Measurements from ENCODE around the gene CSNK1G2.

DNA sequence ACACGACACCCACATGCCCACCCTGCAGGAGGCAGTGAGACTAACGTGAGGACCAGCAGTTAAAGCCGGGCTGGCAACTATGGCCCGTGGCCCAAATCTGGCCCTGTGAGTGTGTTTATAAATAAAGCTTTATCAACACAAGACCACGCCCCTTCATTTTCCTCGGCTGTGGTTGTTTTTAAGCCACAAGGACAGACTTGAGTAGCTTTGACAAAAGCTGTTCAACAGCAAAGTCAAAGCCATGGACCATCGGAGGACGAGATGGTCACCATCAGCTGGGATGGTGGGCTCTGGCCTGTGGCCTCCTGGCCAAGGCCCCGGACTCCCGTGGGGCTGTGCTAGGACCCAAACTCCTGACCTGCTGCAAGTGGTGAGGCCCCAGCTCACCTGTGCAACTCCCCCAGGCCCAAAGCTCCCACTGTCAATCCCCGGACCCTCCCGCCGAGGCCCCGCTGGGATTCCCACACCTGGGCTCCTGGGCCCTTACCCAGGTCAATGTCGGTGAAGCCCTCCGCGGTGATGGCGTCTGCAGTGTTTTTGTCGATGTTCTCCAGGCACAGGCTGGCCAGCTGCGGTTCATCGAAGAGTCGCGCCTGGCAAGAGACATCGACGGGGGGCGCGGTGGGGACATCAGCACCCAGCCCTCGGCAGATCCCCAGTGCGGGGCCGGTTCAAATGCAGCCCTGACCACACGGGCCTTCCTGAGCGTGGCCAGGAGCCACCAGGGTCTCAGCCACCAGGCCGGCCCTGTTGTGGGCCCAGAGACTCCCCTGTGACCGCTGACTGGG is 49.5 kb downstream of the CSNK1G2 start:
- TF ChIP-seq, protein P1, sequence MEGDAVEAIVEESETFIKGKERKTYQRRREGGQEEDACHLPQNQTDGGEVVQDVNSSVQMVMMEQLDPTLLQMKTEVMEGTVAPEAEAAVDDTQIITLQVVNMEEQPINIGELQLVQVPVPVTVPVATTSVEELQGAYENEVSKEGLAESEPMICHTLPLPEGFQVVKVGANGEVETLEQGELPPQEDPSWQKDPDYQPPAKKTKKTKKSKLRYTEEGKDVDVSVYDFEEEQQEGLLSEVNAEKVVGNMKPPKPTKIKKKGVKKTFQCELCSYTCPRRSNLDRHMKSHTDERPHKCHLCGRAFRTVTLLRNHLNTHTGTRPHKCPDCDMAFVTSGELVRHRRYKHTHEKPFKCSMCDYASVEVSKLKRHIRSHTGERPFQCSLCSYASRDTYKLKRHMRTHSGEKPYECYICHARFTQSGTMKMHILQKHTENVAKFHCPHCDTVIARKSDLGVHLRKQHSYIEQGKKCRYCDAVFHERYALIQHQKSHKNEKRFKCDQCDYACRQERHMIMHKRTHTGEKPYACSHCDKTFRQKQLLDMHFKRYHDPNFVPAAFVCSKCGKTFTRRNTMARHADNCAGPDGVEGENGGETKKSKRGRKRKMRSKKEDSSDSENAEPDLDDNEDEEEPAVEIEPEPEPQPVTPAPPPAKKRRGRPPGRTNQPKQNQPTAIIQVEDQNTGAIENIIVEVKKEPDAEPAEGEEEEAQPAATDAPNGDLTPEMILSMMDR (conservative IDR thresholded peaks at IDR 0.05; ENCODE audit: low read depth in 2 of 2) = no peak
- TF ChIP-seq POLR2AphosphoS5 (IDR thresholded peaks at IDR 0.05; ENCODE audit: low read depth) (no peak), EZH2 (IDR thresholded peaks at IDR 0.05; ENCODE audit: low read depth, unreplicated experiment) (no peak), EZH2phosphoT487 (IDR thresholded peaks at IDR 0.05; ENCODE audit: unreplicated experiment) (no peak), CREB1 (CRISPR knock-in tag; IDR thresholded peaks at IDR 0.05; ENCODE audit: low read depth) (no peak), JUNB (IDR thresholded peaks at IDR 0.05; ENCODE audit: unreplicated experiment) (no peak), ZNF331 (CRISPR knock-in tag; IDR thresholded peaks at IDR 0.05; ENCODE audit: low read depth) (no peak), STAT1 (IDR thresholded peaks at IDR 0.05; ENCODE audit: unreplicated experiment) (no peak), ZNF114 (CRISPR knock-in tag; IDR thresholded peaks at IDR 0.05) (no peak), NANOG (IDR thresholded peaks at IDR 0.05; ENCODE audit: borderline replicate concordance) (no peak)
- TF ChIP-seq, protein P2, sequence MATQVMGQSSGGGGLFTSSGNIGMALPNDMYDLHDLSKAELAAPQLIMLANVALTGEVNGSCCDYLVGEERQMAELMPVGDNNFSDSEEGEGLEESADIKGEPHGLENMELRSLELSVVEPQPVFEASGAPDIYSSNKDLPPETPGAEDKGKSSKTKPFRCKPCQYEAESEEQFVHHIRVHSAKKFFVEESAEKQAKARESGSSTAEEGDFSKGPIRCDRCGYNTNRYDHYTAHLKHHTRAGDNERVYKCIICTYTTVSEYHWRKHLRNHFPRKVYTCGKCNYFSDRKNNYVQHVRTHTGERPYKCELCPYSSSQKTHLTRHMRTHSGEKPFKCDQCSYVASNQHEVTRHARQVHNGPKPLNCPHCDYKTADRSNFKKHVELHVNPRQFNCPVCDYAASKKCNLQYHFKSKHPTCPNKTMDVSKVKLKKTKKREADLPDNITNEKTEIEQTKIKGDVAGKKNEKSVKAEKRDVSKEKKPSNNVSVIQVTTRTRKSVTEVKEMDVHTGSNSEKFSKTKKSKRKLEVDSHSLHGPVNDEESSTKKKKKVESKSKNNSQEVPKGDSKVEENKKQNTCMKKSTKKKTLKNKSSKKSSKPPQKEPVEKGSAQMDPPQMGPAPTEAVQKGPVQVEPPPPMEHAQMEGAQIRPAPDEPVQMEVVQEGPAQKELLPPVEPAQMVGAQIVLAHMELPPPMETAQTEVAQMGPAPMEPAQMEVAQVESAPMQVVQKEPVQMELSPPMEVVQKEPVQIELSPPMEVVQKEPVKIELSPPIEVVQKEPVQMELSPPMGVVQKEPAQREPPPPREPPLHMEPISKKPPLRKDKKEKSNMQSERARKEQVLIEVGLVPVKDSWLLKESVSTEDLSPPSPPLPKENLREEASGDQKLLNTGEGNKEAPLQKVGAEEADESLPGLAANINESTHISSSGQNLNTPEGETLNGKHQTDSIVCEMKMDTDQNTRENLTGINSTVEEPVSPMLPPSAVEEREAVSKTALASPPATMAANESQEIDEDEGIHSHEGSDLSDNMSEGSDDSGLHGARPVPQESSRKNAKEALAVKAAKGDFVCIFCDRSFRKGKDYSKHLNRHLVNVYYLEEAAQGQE (IDR thresholded peaks at IDR 0.05; ENCODE audit: unreplicated experiment) = no peak
- TF ChIP-seq, protein P3, sequence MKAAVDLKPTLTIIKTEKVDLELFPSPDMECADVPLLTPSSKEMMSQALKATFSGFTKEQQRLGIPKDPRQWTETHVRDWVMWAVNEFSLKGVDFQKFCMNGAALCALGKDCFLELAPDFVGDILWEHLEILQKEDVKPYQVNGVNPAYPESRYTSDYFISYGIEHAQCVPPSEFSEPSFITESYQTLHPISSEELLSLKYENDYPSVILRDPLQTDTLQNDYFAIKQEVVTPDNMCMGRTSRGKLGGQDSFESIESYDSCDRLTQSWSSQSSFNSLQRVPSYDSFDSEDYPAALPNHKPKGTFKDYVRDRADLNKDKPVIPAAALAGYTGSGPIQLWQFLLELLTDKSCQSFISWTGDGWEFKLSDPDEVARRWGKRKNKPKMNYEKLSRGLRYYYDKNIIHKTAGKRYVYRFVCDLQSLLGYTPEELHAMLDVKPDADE (IDR thresholded peaks at IDR 0.05) = no peak
- TF ChIP-seq, protein P4, sequence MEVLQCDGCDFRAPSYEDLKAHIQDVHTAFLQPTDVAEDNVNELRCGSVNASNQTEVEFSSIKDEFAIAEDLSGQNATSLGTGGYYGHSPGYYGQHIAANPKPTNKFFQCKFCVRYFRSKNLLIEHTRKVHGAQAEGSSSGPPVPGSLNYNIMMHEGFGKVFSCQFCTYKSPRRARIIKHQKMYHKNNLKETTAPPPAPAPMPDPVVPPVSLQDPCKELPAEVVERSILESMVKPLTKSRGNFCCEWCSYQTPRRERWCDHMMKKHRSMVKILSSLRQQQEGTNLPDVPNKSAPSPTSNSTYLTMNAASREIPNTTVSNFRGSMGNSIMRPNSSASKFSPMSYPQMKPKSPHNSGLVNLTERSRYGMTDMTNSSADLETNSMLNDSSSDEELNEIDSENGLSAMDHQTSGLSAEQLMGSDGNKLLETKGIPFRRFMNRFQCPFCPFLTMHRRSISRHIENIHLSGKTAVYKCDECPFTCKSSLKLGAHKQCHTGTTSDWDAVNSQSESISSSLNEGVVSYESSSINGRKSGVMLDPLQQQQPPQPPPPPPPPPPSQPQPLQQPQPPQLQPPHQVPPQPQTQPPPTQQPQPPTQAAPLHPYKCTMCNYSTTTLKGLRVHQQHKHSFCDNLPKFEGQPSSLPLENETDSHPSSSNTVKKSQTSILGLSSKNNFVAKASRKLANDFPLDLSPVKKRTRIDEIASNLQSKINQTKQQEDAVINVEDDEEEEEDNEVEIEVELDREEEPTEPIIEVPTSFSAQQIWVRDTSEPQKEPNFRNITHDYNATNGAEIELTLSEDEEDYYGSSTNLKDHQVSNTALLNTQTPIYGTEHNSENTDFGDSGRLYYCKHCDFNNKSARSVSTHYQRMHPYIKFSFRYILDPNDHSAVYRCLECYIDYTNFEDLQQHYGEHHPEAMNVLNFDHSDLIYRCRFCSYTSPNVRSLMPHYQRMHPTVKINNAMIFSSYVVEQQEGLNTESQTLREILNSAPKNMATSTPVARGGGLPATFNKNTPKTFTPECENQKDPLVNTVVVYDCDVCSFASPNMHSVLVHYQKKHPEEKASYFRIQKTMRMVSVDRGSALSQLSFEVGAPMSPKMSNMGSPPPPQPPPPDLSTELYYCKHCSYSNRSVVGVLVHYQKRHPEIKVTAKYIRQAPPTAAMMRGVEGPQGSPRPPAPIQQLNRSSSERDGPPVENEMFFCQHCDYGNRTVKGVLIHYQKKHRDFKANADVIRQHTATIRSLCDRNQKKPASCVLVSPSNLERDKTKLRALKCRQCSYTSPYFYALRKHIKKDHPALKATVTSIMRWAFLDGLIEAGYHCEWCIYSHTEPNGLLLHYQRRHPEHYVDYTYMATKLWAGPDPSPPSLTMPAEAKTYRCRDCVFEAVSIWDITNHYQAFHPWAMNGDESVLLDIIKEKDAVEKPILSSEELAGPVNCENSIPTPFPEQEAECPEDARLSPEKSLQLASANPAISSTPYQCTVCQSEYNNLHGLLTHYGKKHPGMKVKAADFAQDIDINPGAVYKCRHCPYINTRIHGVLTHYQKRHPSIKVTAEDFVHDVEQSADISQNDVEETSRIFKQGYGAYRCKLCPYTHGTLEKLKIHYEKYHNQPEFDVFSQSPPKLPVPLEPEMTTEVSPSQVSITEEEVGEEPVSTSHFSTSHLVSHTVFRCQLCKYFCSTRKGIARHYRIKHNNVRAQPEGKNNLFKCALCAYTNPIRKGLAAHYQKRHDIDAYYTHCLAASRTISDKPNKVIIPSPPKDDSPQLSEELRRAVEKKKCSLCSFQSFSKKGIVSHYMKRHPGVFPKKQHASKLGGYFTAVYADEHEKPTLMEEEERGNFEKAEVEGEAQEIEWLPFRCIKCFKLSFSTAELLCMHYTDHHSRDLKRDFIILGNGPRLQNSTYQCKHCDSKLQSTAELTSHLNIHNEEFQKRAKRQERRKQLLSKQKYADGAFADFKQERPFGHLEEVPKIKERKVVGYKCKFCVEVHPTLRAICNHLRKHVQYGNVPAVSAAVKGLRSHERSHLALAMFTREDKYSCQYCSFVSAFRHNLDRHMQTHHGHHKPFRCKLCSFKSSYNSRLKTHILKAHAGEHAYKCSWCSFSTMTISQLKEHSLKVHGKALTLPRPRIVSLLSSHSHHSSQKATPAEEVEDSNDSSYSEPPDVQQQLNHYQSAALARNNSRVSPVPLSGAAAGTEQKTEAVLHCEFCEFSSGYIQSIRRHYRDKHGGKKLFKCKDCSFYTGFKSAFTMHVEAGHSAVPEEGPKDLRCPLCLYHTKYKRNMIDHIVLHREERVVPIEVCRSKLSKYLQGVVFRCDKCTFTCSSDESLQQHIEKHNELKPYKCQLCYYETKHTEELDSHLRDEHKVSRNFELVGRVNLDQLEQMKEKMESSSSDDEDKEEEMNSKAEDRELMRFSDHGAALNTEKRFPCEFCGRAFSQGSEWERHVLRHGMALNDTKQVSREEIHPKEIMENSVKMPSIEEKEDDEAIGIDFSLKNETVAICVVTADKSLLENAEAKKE (CRISPR knock-in tag; IDR thresholded peaks at IDR 0.05) = no peak

Measured in GM23338 (cell line).